Adrenal gland (tissue), 5 donors: ENCODE measurements around the gene TBC1D14.

ENCODE experiments used
- POLR2A ChIP-seq, 2 donors: fragments of 450-650 bp; IDR thresholded peaks; one replicate each; pipeline ENCODE4 v1.6.1; 2017; ENCODE audit warnings: antibody characterized with exemption in 2 of 2, mild to moderate bottlenecking in 2 of 2, moderate library complexity in 1 of 2
- TF ChIP-seq, protein P1 (sequence below), 6 experiments: fragments of 450-650 bp in 4 of 6; fragments of 200-600 bp in 2 of 6; sonication (generic) in 1 of 6; IDR thresholded peaks; 1 replicate in 5 of 6; 2 replicates in 1 of 6; pipeline versions ENCODE4 v1.5.1 to v1.8.0; 2016 to 2021; ENCODE audit warnings: antibody characterized with exemption in 6 of 6, mild to moderate bottlenecking in 2 of 6, moderate library complexity in 1 of 6
- donor health status: DM: no; HTN: no; CAD: no.

DNA sequence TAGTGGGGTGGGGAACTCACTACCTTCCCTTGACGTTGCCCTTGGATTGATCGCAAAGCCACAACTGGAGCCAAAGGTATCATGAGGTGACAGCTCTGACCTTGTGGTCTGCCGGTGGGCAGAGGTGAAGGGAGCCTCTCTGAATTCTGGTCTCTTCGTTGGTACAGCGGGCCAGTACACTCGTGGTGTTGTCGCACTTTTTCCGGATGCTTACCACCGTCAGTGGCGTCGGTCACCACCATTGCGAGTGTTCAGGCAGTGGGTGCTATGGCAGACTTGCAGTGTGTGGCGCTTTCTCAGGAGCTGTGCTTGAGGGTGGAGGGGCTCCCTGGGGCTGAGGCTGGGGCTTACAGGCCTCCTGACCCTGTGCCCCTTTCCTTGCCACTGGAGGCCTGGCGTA lies 163.4 kb downstream of the TBC1D14 start:
- TF ChIP-seq, protein P1, sequence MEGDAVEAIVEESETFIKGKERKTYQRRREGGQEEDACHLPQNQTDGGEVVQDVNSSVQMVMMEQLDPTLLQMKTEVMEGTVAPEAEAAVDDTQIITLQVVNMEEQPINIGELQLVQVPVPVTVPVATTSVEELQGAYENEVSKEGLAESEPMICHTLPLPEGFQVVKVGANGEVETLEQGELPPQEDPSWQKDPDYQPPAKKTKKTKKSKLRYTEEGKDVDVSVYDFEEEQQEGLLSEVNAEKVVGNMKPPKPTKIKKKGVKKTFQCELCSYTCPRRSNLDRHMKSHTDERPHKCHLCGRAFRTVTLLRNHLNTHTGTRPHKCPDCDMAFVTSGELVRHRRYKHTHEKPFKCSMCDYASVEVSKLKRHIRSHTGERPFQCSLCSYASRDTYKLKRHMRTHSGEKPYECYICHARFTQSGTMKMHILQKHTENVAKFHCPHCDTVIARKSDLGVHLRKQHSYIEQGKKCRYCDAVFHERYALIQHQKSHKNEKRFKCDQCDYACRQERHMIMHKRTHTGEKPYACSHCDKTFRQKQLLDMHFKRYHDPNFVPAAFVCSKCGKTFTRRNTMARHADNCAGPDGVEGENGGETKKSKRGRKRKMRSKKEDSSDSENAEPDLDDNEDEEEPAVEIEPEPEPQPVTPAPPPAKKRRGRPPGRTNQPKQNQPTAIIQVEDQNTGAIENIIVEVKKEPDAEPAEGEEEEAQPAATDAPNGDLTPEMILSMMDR (IDR thresholded peaks at IDR 0.05): no peak
- TF ChIP-seq POLR2A (IDR thresholded peaks at IDR 0.05): no peak
